Heart left ventricle (tissue), 13 donors: Measurements from ENCODE around the gene METTL4.

Source experiments
- POLR2A ChIP-seq, 2 donors: fragments of 450-650 bp; IDR thresholded peaks; one replicate each; pipeline ENCODE4 v1.6.1; 2017; ENCODE audit warnings: antibody characterized with exemption in 2 of 2, mild to moderate bottlenecking in 2 of 2, moderate library complexity in 2 of 2
- TF ChIP-seq, protein P1 (sequence below), 12 donors: fragments of 200-600 bp; sonication (generic) in 4 of 12; IDR thresholded peaks; one replicate each; pipeline versions ENCODE4 v1.5.0 to v1.8.0; 2018 to 2022; ENCODE audit warnings: antibody characterized with exemption in 12 of 12, mild to moderate bottlenecking in 5 of 12
- donor health status: ischemic (EF 13 %, LVEDD 7.1; RV severe dilation, severe dysfunction).
- donor health status: DM: no; HTN: yes; CAD: no.
- donor health status: DM: no; HTN: no; CAD: no.
- donor health status: ischemic (EF 25% LVEDD 6.9; RV normal size, moderate dysfunction).
- donor health status: ischemic (EF 25% LVEDD 5.7; RV mildly dilated, moderate dysfunction).
- donor health status: ischemic (EF 35%, LVEDD 5.7; RV mildly dilated, moderate dysfunction).
- donor health status: nonischemic (EF 11% LVEDD 7.7; RV severe dilation, severe dysfunction).
- donor health status: DM: yes; HTN: yes; CAD: no.
- donor health status: PGD.
- donor health status: ischemic (EF 29% LVEDD 5.4; RV normal size, mild dysfunction).
- donor health status: nonischemic (EF 23%, LVEDD 6.1; RV moderate dilation, normal function).

DNA sequence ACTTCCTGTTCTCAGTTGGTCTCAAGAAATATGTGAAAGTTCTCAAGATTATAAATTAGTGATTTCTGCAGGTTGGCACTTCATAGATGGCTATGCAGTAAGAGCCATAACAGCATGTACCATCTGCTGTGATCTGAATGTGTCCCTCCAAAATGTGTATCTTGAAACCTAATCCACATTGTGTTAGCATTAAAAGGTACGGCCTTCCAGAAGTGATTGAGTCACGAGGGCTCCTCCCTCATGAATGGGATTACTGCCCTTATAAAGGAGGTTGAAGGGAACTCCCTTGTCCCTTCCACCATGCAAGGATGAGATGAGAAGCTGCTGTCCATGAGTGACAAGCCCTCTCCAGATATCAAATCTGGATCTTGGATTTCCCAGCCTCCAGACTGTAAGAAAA is 45.0 kb downstream of the METTL4 start:
- TF ChIP-seq, protein P1, sequence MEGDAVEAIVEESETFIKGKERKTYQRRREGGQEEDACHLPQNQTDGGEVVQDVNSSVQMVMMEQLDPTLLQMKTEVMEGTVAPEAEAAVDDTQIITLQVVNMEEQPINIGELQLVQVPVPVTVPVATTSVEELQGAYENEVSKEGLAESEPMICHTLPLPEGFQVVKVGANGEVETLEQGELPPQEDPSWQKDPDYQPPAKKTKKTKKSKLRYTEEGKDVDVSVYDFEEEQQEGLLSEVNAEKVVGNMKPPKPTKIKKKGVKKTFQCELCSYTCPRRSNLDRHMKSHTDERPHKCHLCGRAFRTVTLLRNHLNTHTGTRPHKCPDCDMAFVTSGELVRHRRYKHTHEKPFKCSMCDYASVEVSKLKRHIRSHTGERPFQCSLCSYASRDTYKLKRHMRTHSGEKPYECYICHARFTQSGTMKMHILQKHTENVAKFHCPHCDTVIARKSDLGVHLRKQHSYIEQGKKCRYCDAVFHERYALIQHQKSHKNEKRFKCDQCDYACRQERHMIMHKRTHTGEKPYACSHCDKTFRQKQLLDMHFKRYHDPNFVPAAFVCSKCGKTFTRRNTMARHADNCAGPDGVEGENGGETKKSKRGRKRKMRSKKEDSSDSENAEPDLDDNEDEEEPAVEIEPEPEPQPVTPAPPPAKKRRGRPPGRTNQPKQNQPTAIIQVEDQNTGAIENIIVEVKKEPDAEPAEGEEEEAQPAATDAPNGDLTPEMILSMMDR (IDR thresholded peaks at IDR 0.05) = no peak
- TF ChIP-seq POLR2A (IDR thresholded peaks at IDR 0.05) = no peak
